CD8-positive, alpha-beta memory T cell (primary cell): Measurements from ENCODE around the gene RAB26. TPM values are rescaled to one million over a fixed set of nuclear protein-coding genes. Genes with fewer than 3 reads are reported as not detected.
"Not testable (repeated sequence)": the region's sequence is repeated elsewhere in the genome, so short reads cannot be mapped to it uniquely, and the experiment has no call there.

Experiments used
- CTCF ChIA-PET: fragments of 350-600 bp; sonication (Branson Sonifier 250); formaldehyde crosslinking; loops from one replicate; lab custom pipeline; 2021; ENCODE audit warnings: antibody characterized with exemption; lab: Charles Lee
- POLR2A ChIA-PET: fragments of 350-600 bp; sonication (Branson Sonifier 250); formaldehyde crosslinking; loops from one replicate; lab custom pipeline; 2021; ENCODE audit warnings: antibody characterized with exemption; lab: Charles Lee
- DNase-seq, 5 donors: peaks; one replicate each; pipeline versions ENCODE4 v3.0.0 to v3.0.0-alpha.2; 2020 to 2022; ENCODE audit warnings: mixed read lengths in 1 of 5
- H3K27ac ChIP-seq: one replicate; pipeline ENCODE4 v1.7.0; 2013; ENCODE audit warnings: low read depth, mild to moderate bottlenecking, low read length, moderate library complexity
- H3K27me3 ChIP-seq: 2 replicates; pipeline ENCODE4 v1.7.0; 2013; ENCODE audit warnings: low read length, mild to moderate bottlenecking; ENCODE audit not compliant: insufficient read depth, poor library complexity, severe bottlenecking
- H3K36me3 ChIP-seq: 2 replicates; pipeline ENCODE4 v1.7.0; 2013; ENCODE audit warnings: mild to moderate bottlenecking, low read length, moderate library complexity; ENCODE audit not compliant: insufficient read depth
- H3K4me1 ChIP-seq: 2 replicates; pipeline ENCODE4 v1.7.0; 2013; ENCODE audit warnings: mild to moderate bottlenecking, low read length, moderate library complexity; ENCODE audit not compliant: insufficient read depth
- H3K4me3 ChIP-seq: 2 replicates; pipeline ENCODE4 v1.7.0; 2013; ENCODE audit warnings: mild to moderate bottlenecking, low read length
- H3K9me3 ChIP-seq: 2 replicates; pipeline ENCODE4 v1.7.0; 2013; ENCODE audit warnings: mild to moderate bottlenecking, low read length
- H3K27ac Mint-ChIP-seq, 8 donors: one replicate each; pipeline ENCODE4 v1.8.0; 2020 to 2021; ENCODE audit warnings: mixed read lengths in 8 of 8, mild to moderate bottlenecking in 6 of 8, inconsistent platforms in 3 of 8, moderate library complexity in 3 of 8
- H3K27me3 Mint-ChIP-seq, 2 donors: one replicate each; pipeline ENCODE4 v1.8.0; 2020 to 2021; ENCODE audit warnings: mixed read lengths in 2 of 2, mild to moderate bottlenecking in 1 of 2, moderate library complexity in 1 of 2
- H3K36me3 Mint-ChIP-seq, 3 donors: one replicate each; pipeline ENCODE4 v1.8.0; 2020 to 2021; ENCODE audit warnings: mixed read lengths in 3 of 3, inconsistent platforms in 1 of 3, mild to moderate bottlenecking in 1 of 3
- H3K4me1 Mint-ChIP-seq, 3 donors: one replicate each; pipeline ENCODE4 v1.8.0; 2020 to 2021; ENCODE audit warnings: mixed read lengths in 3 of 3, inconsistent platforms in 1 of 3, mild to moderate bottlenecking in 1 of 3
- H3K4me3 Mint-ChIP-seq, 7 donors: one replicate each; pipeline ENCODE4 v1.8.0; 2020 to 2021; ENCODE audit warnings: mixed read lengths in 7 of 7, mild to moderate bottlenecking in 6 of 7, moderate library complexity in 4 of 7, inconsistent platforms in 2 of 7
- H3K9me3 Mint-ChIP-seq, 5 donors: one replicate each; pipeline ENCODE4 v1.8.0; 2020 to 2022; ENCODE audit warnings: mixed read lengths in 5 of 5, mild to moderate bottlenecking in 3 of 5, moderate library complexity in 2 of 5, inconsistent platforms in 1 of 5
- polyA plus RNA-seq: library from polyadenylated mRNA; unstranded; fragments of 300-500 nt; fragmentation: Illumina TruSeq; gene quantifications from one replicate; pipeline ENCODE4 v1.2.3, GENCODE V29; 2021
- total RNA-seq, 2 experiments: library from RNA; stranded (reverse); gene quantifications; one replicate each; pipeline ENCODE4 v1.2.3, GENCODE V29; 2021

RAB26 gene, protein sequence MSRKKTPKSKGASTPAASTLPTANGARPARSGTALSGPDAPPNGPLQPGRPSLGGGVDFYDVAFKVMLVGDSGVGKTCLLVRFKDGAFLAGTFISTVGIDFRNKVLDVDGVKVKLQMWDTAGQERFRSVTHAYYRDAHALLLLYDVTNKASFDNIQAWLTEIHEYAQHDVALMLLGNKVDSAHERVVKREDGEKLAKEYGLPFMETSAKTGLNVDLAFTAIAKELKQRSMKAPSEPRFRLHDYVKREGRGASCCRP
- under 1 TPM; 0.20 to 0.55 TPM for total RNA-seq
- 0.75 TPM for polyA plus RNA-seq

- Mint-ChIP-seq H3K9me3 (no peaks in the 10 kb centered on the region), H3K4me1 (peaks cover 7 to 28% (median 12%) of the 10 kb centered on the region in 3 donors), H3K4me3 (peak within 1 kb of the TSS in 6 of 7 donors; percentile 44 to 59 (median 48)), H3K36me3 (peaks cover 0 to 8% (median 0%) of the 10 kb centered on the region in 3 donors), H3K27ac (no peak within 1 kb of the TSS), H3K27me3 (peaks cover 0 to 2% of the 10 kb centered on the region in 2 donors)
- no peak within 1 kb of the TSS for H3K4me3 ChIP-seq
- peaks cover 5% of the 10 kb centered on the region for H3K36me3 ChIP-seq
- DNase-seq = peak; percentile 47 to 73 (median 57)
- ChIA-PET CTCF (interaction anchor here (1.0 to 3.9 kb wide), 3 partner anchors 27 to 145 kb away, joined by 4 to 13 read pairs (median 4); no protein-coding TSS in a partner anchor), POLR2A (no interaction called here)
- peaks cover 43% of the 10 kb centered on the region for H3K4me1 ChIP-seq
- H3K27ac ChIP-seq = no peak within 1 kb of the TSS
- no peaks in the 10 kb centered on the region for H3K27me3 ChIP-seq
- no peaks in the 10 kb centered on the region for H3K9me3 ChIP-seq
Observed at GRCh38 chr16:2147981-2148671, at the start of gene RAB26. RAB26 (plus strand) TSS chr16:2148625; CDS start chr16:2148784, 159 bp downstream.

- H3K4me3 ChIP-seq, H3K27ac ChIP-seq, POLR2A ChIA-PET, H3K27me3 ChIP-seq, H3K4me3 Mint-ChIP-seq, DNase-seq, H3K9me3 ChIP-seq, H3K9me3 Mint-ChIP-seq, H3K36me3 ChIP-seq, H3K4me1 ChIP-seq, H3K4me1 Mint-ChIP-seq, H3K27me3 Mint-ChIP-seq: not testable (repeated sequence)
- H3K27ac Mint-ChIP-seq = peak overlapping the region in 1 of 8 donors; percentile 23
- H3K36me3 Mint-ChIP-seq = peaks cover 0 to 33% (median 0%) of the 10 kb centered on the region in 3 donors
- CTCF ChIA-PET = interaction anchor here (0.9 kb wide), 1 partner anchor 39 kb away, joined by 3 read pairs; no protein-coding TSS in a partner anchor
Observed at GRCh38 chr16:2101581-2101980, 46.8 kb upstream of the RAB26 start.

- ChIA-PET POLR2A (no interaction called here), CTCF (no interaction called here)
- no peak overlapping the region for H3K27ac Mint-ChIP-seq
- H3K36me3 Mint-ChIP-seq = peaks cover 0 to 32% (median under 1%) of the 10 kb centered on the region in 3 donors
- no peaks in the 10 kb centered on the region for H3K36me3 ChIP-seq
- no peaks in the 10 kb centered on the region for H3K27me3 Mint-ChIP-seq
- no peak overlapping the region for H3K4me3 ChIP-seq
- H3K4me1 ChIP-seq = no peaks in the 10 kb centered on the region
- no peaks in the 10 kb centered on the region for H3K4me1 Mint-ChIP-seq
- no peaks in the 10 kb centered on the region for H3K27me3 ChIP-seq
- H3K27ac ChIP-seq = no peak overlapping the region
- no peak overlapping the region for H3K4me3 Mint-ChIP-seq
- no peak for DNase-seq
- no peaks in the 10 kb centered on the region for H3K9me3 Mint-ChIP-seq
- H3K9me3 ChIP-seq = no peaks in the 10 kb centered on the region
Observed at GRCh38 chr16:2102471-2102870, 46.0 kb upstream of the RAB26 start.

DNA sequence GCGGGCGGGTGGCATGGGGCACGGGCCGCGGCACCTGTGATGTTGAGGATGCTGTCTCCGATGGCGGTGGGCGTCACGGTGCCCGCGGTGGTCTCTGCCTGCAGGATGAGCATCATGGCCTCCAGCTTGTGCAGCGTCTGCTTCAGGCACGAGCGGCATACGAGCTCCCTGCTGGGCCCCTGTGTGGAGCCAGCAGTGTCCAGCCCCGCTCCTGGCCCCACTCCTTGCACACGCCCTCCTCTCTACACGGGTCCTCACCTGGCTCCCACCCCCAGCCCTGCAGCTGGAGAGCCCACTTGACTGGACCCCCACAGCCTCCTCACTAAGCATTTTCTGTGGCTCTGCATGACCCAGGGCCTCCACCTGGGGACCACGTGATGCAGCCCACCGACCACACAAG is 44.0 kb upstream of the RAB26 start:
- Mint-ChIP-seq H3K36me3 (peaks cover 0 to 26% (median 2%) of the 10 kb centered on the region in 3 donors), H3K27ac (peak overlapping the region in 1 of 8 donors; percentile 60)
- H3K4me3 Mint-ChIP-seq, DNase-seq, H3K4me3 ChIP-seq, H3K27ac ChIP-seq, H3K9me3 ChIP-seq, CTCF ChIA-PET, H3K9me3 Mint-ChIP-seq, H3K36me3 ChIP-seq, H3K4me1 ChIP-seq, H3K4me1 Mint-ChIP-seq, POLR2A ChIA-PET, H3K27me3 ChIP-seq, H3K27me3 Mint-ChIP-seq: not testable (repeated sequence)

DNA sequence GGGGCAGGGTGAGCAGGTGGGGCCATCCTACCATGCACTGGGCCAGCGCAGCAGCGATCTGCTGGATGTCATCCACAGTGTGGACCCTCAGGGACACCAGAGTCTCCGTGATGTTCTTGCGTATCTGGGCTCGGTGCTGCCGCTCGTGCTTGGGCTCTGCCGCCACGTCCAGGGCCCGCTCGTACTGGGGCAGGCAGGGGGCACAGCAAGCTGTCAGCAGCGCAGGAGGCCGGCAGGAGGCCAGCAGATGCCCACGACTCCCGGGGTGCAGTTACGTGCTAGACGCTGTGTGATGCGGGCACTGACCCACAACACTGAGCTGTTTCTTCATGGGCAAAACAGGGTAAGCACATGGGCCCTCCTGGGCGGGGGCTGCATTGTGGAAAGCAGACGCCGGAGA is 43.1 kb upstream of the RAB26 start:
- CTCF ChIA-PET = not testable (repeated sequence)

GRCh38 chr16:2105769-2106168 is 42.7 kb upstream of the RAB26 start:
- POLR2A ChIA-PET, H3K36me3 ChIP-seq, H3K27ac ChIP-seq, H3K9me3 Mint-ChIP-seq, CTCF ChIA-PET, H3K4me3 ChIP-seq, H3K4me3 Mint-ChIP-seq, DNase-seq, H3K27me3 Mint-ChIP-seq, H3K27me3 ChIP-seq, H3K27ac Mint-ChIP-seq, H3K9me3 ChIP-seq, H3K4me1 Mint-ChIP-seq, H3K4me1 ChIP-seq: not testable (repeated sequence)
- H3K36me3 Mint-ChIP-seq = peaks cover 0 to 32% (median 2%) of the 10 kb centered on the region in 3 donors

More for the DNA sequence above, 43.1 kb upstream of the RAB26 start:
- H3K36me3 Mint-ChIP-seq = peaks cover 0 to 32% (median 2%) of the 10 kb centered on the region in 3 donors
- H3K4me3 ChIP-seq, H3K4me1 Mint-ChIP-seq, H3K4me3 Mint-ChIP-seq, H3K9me3 Mint-ChIP-seq, H3K27me3 ChIP-seq, H3K9me3 ChIP-seq, H3K27ac Mint-ChIP-seq, H3K36me3 ChIP-seq, POLR2A ChIA-PET, H3K4me1 ChIP-seq, DNase-seq, H3K27me3 Mint-ChIP-seq, H3K27ac ChIP-seq: not testable (repeated sequence)

- H3K4me3 Mint-ChIP-seq, DNase-seq, POLR2A ChIA-PET, H3K36me3 ChIP-seq, H3K4me1 Mint-ChIP-seq, H3K9me3 ChIP-seq, CTCF ChIA-PET, H3K4me1 ChIP-seq, H3K4me3 ChIP-seq, H3K9me3 Mint-ChIP-seq, H3K27ac Mint-ChIP-seq, H3K27me3 ChIP-seq, H3K27ac ChIP-seq, H3K27me3 Mint-ChIP-seq: not testable (repeated sequence)
- peaks cover 0 to 30% (median 2%) of the 10 kb centered on the region in 3 donors for H3K36me3 Mint-ChIP-seq
Observed at GRCh38 chr16:2106211-2106610, 42.2 kb upstream of the RAB26 start.

GRCh38 chr16:2107121-2107790 is 41.2 kb upstream of the RAB26 start:
- DNase-seq, H3K4me3 ChIP-seq, H3K27me3 ChIP-seq, H3K4me3 Mint-ChIP-seq, H3K9me3 Mint-ChIP-seq, H3K4me1 Mint-ChIP-seq, H3K4me1 ChIP-seq, POLR2A ChIA-PET, CTCF ChIA-PET, H3K27me3 Mint-ChIP-seq, H3K27ac ChIP-seq, H3K27ac Mint-ChIP-seq, H3K36me3 ChIP-seq, H3K9me3 ChIP-seq: not testable (repeated sequence)
- peaks cover 0 to 25% (median 2%) of the 10 kb centered on the region in 3 donors for H3K36me3 Mint-ChIP-seq
